GM15510 (cell line): ENCODE results near the gene GPSM3.
A peak's percentile ranks its signal among the peaks of the same experiment; 100 is the strongest.

Source experiments
- POLR2A ChIP-seq: IDR thresholded peaks from 3 replicates; pipeline ENCODE4 v1.6.1; 2011; ENCODE audit warnings: borderline replicate concordance; ENCODE audit not compliant: insufficient read length; ENCODE audit errors: extremely low read depth

GPSM3 gene

GRCh38 chr6:32212076-32212760, 19.8 kb upstream of the GPSM3 start:
- TF ChIP-seq POLR2A: no peak

GRCh38 chr6:32210191-32210601, 17.8 kb upstream of the GPSM3 start:
- TF ChIP-seq POLR2A: no peak

GRCh38 chr6:32208996-32209395, 16.6 kb upstream of the GPSM3 start:
- no peak for TF ChIP-seq POLR2A

DNA sequence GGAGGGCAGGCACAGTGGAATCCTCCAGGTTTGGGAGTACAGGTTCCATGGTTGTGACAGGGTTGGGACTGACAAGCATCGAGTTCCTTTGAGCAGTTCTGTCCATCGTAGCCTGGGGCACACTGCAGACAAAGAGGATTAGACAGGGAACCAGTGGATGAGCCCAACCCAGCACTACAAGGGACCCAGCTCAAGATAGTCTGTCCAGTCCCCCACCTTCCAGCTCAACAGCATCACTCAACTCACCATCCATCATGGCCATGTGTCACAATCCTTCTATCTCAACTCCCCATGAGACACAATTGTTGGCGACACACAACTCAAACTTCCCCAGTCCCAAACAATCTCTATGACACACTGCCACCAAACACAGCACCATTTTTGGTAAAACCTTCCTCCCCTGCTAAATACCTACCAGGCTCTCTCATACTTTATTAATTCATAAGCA, 11.8 kb upstream of the GPSM3 start:
- no peak for TF ChIP-seq POLR2A

DNA sequence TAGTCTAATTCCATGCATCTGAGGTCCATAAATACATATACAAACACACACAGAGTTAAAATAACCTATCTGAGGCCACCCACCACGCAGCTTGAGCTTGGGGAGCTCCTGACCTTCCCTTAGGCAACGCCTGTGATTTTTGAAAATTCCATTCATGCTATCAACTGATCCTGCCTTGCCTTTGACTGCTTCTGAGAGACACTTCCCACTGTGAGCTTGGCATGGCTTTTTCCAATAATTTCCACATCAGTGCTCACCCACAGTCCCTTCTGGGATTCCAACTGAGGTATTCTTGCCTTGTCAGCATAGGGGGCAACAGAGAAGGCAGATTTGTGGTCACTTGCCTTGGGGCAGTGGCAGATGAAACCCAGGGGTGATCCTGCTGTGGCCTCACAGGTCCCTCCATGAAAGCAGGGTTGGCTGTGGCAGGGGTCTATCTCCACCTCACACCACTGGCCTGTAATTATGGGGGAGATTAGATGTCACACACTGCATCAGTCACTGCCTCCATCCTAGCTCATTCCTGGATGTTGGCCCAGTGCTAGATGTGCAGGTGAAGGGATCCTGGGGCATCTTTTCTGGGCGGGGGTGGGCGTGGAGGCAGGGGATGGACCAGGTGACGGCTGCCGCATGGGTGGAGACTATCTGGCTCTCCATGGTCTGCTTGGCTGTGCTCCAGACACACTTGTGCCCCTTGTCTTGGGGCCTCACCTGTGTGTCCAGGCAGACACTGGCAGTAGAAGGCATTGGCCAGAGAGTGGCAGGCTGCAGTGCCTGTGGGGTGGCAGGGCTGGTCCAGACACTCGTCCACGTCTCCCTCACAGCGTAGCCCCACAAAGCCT, 11.2 kb upstream of the GPSM3 start:
- TF ChIP-seq POLR2A: no peak

- TF ChIP-seq POLR2A: no peak
These were observed 9.7 kb upstream of the GPSM3 start for GRCh38 chr6:32202186-32202585.

GRCh38 chr6:32200711-32201475, 8.4 kb upstream of the GPSM3 start:
- no peak for TF ChIP-seq POLR2A

DNA sequence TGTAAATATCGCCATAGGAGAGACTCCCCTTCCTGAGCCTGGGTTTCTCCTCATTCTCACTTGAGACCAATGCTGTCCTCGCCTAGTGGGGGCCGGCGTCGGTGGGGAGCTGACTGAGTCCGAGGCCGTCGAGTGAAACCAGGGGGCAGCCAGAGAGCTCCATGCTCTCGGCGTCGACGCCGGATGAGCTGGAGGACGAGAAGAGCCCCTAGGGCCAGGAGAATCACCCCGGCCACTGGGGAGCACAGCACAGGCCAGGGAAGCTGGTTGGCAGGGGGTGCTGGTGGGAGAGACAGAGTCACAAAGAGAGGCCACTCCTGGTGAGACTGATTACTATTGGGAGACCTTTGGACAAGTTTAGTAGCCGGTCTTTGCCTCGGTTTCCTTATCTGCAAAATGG, 6.4 kb upstream of the GPSM3 start:
- no peak for TF ChIP-seq POLR2A

DNA sequence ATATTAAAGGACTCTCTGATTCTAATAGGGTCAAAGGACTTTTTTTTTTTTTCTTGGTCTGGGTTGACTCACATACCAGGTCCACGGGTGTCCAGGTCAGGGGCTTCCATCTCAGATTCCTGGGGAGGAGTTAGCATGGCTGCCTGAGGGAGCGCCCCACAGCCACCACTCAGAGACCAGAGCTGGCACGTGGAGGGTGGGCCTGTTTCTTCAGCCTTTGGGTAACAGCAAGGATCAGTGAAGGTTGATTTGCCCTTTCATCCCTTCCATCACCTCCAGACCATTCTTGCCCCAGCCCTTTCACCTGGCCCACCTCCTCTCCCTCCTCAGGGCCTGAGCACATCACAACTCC, 5.9 kb upstream of the GPSM3 start:
- no peak for TF ChIP-seq POLR2A

DNA sequence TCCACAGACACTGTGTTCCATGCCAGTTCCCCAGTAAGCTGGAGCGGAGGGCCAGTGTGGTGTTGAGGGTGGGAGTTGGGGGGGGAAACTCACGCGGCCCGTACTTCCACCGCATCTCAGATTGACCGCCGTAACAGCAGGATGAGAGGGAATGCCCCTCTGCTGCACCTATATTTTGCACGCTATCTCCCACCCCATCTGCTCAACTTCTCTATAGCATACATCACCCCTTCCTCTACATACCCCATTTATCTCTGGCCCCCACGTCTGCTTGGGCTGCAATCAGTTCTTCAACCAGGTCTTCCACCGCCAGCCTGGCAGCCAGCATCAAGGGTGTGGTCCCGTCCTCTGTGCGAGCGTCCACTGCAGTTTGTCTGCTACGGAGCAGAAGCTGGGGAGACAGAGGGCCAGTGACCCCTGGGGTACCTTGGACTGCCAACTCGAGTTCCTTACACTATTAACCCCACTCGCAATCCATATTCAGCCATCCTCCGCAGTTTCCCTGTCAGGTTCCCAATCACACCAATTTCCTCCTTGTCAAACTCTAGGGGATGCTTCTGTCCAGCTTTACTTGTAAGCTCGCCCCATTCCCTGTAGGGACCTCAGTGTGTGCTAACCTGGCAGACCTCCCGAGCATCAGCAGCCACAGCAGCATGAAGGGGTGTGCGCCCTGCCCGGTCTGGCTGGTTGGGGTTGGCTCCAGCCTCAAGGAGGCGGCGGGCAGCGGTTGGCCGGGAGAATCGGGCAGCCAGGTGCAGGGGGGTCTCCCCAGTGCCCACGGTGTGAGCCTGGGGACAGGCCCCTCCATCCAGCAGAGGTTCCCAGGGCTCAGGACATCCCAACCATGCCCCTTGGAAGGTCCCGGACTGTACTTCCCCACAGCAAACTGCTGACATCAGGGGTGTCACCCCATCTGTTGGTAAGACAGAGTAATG, 4.5 kb upstream of the GPSM3 start:
- TF ChIP-seq POLR2A: no peak

- TF ChIP-seq POLR2A: peak; percentile 93
These were observed 3.6 kb upstream of the GPSM3 start for GRCh38 chr6:32195902-32196681.

- no peak for TF ChIP-seq POLR2A
These were observed 3.1 kb upstream of the GPSM3 start for GRCh38 chr6:32195652-32195901.

DNA sequence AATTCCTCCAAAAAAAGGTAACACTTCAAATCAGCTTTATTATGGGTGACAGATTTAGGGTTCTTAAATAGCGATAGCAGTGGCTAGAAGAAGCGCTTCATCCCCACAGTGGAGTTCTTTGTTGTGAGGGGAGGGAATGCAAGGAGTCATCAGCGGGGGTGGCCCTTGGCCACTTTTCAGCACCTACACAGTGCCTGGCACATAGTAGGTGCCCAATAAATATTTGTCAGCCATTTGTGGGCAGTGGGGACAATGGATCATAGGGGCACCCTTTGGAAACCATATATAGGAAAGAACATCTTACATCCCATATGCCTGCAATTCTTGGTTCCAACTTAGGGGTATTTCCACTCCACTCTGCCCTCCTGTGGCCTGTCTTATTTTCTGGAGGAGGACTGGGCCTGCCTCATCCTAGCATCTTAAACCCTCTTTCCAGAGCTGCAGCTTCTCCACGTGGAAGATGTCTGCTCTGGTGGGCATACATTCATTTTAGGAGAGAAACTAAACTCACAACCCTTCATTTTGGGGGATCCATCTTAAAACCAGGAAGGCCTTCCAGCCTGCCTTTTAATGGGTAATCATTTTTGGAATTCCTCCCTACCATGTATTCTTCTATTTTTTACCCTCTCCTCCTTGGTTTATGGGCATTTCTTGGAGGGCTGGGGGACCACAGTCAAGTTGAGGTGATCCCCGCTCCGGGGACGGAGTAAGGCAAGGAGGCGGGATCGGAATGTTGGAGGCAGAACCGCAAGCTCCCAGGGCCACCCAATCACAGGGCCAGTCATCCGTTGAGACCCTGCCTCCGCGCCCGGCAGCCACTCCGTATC, 2.6 kb upstream of the GPSM3 start:
- peak; percentile 54 for TF ChIP-seq POLR2A
